NCI-H2196 (cell line): ENCODE data around the gene LRRC52.

Experiments
- DNase-seq: peaks from one replicate; lab custom pipeline; 2025; ENCODE audit not compliant: unreplicated experiment; lab: John Stamatoyannopoulos, UW

Gene LRRC52, protein sequence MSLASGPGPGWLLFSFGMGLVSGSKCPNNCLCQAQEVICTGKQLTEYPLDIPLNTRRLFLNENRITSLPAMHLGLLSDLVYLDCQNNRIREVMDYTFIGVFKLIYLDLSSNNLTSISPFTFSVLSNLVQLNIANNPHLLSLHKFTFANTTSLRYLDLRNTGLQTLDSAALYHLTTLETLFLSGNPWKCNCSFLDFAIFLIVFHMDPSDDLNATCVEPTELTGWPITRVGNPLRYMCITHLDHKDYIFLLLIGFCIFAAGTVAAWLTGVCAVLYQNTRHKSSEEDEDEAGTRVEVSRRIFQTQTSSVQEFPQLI

GRCh38 chr1:165543532-165544438 is at the start of gene LRRC52:
LRRC52 (plus strand) TSS chr1:165544000; CDS start chr1:165544297, 297 bp downstream.
- DNase-seq: peak; percentile 91

GRCh38 chr1:165494949-165495857 is 48.6 kb upstream of the LRRC52 start:
- DNase-seq: no peak

GRCh38 chr1:165495858-165496205 is 48.0 kb upstream of the LRRC52 start:
- no peak for DNase-seq

- DNase-seq: no peak
Observed at GRCh38 chr1:165496501-165496900, 47.3 kb upstream of the LRRC52 start.

DNA sequence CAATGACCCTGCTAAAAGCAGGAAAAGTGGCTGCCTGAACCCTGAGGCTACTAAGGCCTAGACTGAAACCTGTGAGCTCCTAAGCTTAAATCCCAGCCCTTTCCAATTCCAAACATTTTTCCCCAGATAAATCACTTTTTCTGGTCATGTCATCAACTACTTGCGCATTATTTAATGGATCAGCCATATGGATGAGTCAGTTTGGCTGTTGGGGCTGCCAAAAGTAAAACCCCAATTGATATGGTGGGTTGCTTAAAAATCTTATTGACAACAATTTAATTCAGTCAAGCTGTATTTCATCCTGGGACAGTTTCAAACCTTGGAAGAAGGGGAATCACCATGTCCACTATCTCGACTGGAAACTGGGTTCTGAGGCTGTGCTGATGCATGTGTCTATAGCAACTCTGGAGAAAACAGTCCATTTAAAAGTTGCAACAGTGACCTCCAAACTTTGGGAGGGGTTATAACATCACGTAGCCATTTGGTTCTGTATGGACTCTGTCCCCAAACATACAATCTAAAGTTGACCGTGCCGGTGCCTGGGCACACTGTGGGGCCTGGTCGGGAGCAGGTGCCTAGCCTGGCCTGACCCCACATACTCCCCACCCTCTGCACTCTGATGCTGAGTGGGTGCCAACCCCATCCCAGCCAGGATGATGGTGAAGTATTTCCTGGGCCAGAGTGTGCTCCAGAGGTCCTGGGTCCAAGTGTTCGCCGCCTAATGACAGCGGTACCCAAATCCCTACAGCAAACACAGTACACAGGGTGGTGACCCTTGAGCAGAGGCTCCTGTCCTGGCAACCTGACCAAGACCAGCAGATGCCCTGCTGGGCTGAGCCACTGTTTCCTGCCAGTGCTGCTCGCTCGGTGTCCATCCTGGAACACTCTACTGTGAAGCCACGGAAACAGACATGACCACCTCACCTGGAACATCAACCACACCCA is 46.5 kb upstream of the LRRC52 start:
- DNase-seq: no peak

GRCh38 chr1:165501330-165501969 is 42.4 kb upstream of the LRRC52 start:
- no peak for DNase-seq

DNA sequence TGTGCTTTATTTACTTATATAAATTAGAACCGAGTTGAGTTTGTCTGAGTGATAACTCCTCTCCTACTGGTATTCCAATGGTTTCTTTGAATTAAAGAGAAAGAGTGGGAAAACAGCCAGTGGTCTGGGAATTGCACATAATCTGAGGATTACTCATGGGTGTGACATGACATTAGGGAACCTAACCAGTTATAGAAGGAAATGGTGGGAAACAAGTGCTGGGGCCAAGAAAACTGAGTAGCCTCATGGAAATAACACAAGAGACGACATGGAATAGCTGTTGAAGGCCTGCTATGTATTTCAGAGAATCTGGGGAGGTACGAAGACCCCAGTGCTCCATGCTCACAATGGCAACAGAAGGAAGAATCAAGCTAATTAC is 41.8 kb upstream of the LRRC52 start:
- no peak for DNase-seq

- no peak for DNase-seq
Observed at GRCh38 chr1:165507570-165507969, 36.2 kb upstream of the LRRC52 start.

DNA sequence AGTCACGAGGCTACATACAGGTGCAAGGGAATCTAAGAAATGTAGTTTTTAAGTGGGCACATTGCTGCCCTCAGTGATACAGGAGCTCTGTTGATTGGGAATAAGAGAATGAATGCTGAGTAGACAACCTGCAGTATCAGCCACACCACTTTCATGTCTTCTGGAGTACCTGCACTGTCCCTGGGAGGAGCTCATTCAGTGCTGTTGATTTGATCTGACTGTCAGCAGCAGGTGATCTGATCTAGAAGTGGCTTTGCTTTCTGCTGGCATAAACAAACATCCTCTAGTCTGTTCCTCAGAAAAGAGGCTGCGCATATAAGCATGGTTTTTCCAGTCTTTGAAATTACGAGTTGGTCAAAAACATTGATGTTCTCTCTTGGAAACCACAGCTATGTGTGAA is 35.5 kb upstream of the LRRC52 start:
- DNase-seq: no peak

DNA sequence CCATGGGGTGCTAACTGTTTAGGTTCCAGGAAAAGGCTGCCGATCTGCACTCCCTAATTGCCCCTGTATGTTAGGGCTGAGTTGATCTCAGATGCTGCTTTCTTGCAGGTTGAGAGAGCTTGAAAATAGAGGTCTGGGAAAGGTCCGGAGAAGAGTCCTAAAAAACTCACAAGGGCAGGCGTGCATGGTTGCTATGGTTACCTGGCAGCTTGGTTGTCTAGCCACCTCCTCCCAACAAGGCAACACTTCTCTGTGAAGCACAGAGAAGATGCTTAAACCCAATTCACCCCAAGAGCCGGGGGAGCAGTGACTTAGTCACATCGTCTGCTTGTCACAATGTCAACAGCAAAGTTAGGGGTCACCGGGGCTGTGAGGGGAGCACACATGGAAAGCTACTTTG is 31.0 kb upstream of the LRRC52 start:
- no peak for DNase-seq

DNA sequence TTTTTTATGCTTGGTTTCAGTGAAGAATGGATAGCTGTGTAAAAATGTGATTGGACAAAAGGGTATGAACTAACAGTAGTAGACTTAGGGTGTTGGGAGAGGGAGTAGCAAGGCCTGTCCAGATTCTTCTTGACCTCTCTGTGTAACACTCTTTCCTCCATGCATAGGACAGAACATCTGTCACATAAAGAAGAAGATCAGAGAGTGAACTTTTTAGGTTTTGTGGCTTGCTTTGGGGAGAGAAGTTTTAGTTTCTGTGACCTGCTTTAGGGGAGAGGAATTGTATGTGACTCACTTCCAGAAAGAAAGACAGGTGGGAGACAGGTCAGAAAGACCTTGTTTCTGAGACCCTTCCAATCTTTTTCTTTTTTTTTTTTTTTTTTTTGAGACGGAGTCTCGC is 27.3 kb upstream of the LRRC52 start:
- DNase-seq: no peak

DNA sequence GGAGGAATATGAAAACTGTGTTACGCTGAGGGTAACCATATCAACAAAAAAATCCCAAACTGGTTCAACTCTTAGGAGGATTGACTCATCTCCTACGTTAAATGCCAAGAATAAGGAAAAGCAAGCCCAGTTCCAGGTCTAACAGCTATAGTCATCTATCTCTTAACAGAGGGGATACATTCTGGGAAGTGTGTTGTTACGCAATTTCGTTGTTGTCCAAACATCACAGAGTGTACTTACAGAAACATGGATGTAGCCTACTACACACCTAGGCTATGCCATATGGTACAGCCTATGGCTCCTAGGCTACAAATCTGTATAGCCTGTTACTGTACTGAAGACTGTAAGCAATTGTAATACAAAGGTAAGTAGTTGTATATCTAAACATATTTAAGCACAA is 23.2 kb upstream of the LRRC52 start:
- DNase-seq: no peak

GRCh38 chr1:165524639-165525285 is 19.0 kb upstream of the LRRC52 start:
- DNase-seq: no peak

DNA sequence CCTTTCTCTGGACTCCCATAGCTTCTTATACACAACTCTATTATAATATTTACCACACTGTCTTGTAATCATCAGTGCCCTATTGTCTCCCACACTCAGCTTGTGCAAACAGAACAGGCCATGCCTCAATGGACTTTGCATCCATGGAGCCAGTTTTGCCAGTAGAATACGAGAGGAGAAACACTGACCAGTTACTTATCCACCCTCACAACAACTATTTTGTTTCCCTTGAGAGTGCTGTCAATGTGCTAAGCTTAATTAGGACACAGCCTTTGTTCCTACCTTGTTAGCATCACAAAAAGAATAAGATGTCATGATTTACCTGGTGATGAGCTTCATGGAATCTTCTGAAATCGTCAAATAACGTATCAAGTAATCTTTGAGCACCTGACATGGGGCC is 18.1 kb upstream of the LRRC52 start:
- no peak for DNase-seq

- DNase-seq: no peak
Observed at GRCh38 chr1:165527251-165528007, 16.4 kb upstream of the LRRC52 start.

- DNase-seq: peak; percentile 46
Observed at GRCh38 chr1:165531021-165531420, 12.8 kb upstream of the LRRC52 start.

- no peak for DNase-seq
Observed at GRCh38 chr1:165532053-165532452, 11.7 kb upstream of the LRRC52 start.

DNA sequence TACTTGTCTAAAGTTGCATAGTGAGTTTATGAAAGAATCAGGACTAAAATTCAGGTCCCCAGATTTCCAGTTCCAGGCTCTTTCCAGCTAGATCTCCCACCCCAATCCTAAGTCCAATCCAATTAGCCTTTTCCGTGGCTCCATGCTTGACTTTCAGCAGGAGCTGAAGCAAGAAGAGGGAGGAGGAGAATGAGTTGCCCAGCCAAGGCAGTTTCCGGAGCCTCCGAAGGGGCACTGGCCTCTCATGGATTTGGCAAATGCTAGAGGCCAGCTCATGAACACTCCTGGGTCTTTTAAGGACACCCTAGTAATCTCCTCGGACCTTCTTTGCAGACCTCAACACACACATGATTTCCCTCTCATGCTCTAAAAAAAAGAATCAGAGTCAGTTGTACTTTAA is 10.5 kb upstream of the LRRC52 start:
- DNase-seq: no peak

GRCh38 chr1:165536016-165536415 is 7.8 kb upstream of the LRRC52 start:
- DNase-seq: no peak
